Activated naive CD8-positive, alpha-beta T cell (primary cell): ENCODE results near the gene NTS.

ENCODE experiments used
- H3K27ac Mint-ChIP-seq: one replicate; pipeline ENCODE4 v1.8.0; 2021; ENCODE audit warnings: mixed read lengths
- H3K27me3 Mint-ChIP-seq: one replicate; pipeline ENCODE4 v1.8.0; 2021; ENCODE audit warnings: mixed read lengths
- H3K36me3 Mint-ChIP-seq: one replicate; pipeline ENCODE4 v1.8.0; 2021; ENCODE audit warnings: mixed read lengths
- H3K4me1 Mint-ChIP-seq: one replicate; pipeline ENCODE4 v1.8.0; 2021; ENCODE audit warnings: low read depth, mixed read lengths
- H3K4me3 Mint-ChIP-seq: one replicate; pipeline ENCODE4 v1.8.0; 2021; ENCODE audit warnings: mild to moderate bottlenecking, mixed read lengths
- H3K9me3 Mint-ChIP-seq: one replicate; pipeline ENCODE4 v1.8.0; 2021; ENCODE audit warnings: low read depth, mixed read lengths

NTS gene

DNA sequence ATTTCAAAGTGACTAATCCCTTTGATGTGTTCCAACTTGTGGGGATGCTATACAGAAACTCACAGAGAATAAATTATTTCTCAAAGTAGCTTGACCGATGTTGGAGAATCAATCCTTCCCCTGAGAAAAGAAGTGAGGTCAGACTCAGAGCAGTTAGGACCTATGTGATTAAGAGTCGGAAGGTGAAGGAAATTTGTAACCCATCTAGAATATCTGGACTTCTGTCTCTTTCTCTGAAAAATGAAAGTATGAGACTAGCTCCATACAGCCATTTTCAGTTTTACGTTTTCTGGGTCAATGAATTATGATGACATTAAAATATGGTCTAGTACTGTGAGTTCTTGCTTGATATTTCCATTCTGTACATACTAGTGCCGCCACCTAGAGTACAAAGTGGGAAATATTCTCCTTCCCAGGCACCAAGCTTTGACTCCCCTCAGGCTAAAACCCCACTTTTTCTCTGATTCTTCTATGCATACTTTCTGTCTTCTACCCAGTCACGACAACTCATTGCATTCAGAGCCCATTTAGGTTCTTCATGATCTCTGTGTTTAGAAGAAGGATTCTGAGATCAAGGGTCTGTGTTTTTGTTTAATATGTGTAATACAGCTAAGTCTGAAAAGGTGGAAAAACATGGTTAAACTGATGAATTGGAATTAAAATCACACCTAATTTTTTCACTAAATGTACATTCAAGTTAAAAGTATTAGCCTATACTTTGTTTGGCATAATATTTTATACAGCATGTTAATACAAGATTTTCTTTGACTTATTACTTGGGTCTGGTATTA, 6.9 kb upstream of the NTS start:
- H3K36me3 Mint-ChIP-seq: no peaks in the 10 kb centered on the region
- no peak overlapping the region for H3K4me3 Mint-ChIP-seq
- no peaks in the 10 kb centered on the region for H3K9me3 Mint-ChIP-seq
- no peaks in the 10 kb centered on the region for H3K4me1 Mint-ChIP-seq
- H3K27ac Mint-ChIP-seq: no peak overlapping the region
- H3K27me3 Mint-ChIP-seq: no peaks in the 10 kb centered on the region

DNA sequence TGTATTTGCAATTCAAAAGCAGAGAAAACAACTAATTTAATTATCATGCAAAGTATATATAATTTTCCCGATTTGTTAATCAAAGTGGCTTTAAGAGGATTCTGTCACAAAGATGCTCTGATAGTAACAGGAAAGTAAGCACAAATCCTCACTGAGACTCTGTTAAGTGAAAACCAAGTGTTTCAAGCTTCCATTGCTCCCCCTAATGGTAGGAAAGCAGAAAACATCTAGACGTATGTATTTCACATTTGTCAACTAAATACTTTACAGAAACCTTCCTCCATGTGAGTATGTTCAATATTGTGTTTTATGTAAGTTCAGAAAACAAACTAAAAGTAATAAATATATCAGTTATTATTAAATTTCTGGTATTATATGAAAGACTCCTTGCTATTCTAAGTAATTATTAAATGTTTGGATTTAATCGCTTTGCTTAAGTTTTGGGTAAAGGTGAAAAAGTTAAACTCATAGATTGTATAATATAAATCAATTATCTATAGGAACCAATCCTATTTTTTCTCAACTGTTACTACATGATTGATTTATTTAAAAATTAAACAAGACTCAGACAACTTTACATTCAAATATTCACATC, 1.5 kb upstream of the NTS start:
- no peaks in the 10 kb centered on the region for H3K9me3 Mint-ChIP-seq
- H3K4me3 Mint-ChIP-seq: no peak overlapping the region
- no peak overlapping the region for H3K27ac Mint-ChIP-seq
- H3K36me3 Mint-ChIP-seq: no peaks in the 10 kb centered on the region
- H3K27me3 Mint-ChIP-seq: no peaks in the 10 kb centered on the region
- no peaks in the 10 kb centered on the region for H3K4me1 Mint-ChIP-seq

DNA sequence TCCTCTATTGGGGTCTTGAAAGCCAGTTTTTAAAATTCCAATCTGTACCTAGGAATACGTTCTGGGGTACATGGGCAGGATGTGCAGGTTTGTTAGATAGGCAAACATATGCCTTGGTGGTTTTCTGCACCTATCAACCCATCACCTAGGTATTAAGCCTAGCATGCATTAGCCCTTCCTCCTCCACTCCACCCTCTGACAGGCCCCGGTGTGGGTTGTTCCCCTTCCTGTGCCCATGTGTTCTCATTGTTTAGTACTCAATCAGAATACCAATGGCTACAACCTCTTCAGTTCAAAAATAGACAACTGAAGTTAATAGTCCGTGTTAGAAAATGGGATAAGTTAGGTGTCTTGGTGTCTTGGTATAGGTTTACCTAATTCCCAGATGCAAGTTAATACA, 3.4 kb downstream of the NTS start:
- H3K27me3 Mint-ChIP-seq: no peaks in the 10 kb centered on the region
- H3K4me1 Mint-ChIP-seq: no peaks in the 10 kb centered on the region
- no peak overlapping the region for H3K27ac Mint-ChIP-seq
- no peak overlapping the region for H3K4me3 Mint-ChIP-seq
- H3K36me3 Mint-ChIP-seq: no peaks in the 10 kb centered on the region
- no peaks in the 10 kb centered on the region for H3K9me3 Mint-ChIP-seq

DNA sequence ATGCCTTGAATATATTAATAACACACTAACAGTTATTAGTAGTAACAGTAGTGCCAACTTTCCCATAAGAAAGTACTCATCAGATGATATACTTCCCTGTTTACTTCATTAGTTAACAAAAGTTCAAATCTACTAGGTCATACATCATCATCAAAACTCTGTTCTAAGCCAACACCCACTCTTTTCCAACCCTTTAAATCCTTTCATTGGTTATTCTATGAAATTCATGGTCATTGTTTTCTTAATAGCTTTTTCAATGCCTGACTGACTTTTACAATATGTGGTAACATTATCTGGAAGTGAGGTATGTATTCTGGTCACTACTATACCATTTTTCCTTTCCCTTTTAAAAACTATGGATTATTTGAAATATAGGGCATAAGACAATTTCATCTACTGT, 9.7 kb downstream of the NTS start:
- Mint-ChIP-seq H3K27ac (no peak overlapping the region), H3K27me3 (no peaks in the 10 kb centered on the region), H3K4me3 (no peak overlapping the region), H3K4me1 (no peaks in the 10 kb centered on the region), H3K36me3 (no peaks in the 10 kb centered on the region), H3K9me3 (no peaks in the 10 kb centered on the region)

DNA sequence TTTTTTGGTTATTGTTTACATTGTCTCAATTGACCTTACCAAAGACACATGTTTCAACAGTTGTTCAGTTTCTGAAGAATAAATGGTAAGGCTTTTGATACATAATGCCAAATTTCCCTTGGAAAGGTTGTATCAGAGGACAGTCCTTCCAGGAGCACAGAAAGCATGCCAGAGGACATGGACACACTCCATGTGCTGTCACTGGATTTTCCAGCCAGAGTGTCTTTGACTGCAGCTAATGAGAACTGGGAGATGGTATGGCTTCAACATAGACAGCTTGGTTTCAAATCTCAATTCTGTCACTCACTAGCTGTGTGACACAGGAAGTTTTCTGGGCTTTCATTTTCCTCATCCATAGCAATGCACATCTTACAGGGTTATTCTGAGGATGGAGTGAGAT, 20.6 kb downstream of the NTS start:
- H3K4me1 Mint-ChIP-seq: no peaks in the 10 kb centered on the region
- peaks cover 2% of the 10 kb centered on the region for H3K27me3 Mint-ChIP-seq
- H3K36me3 Mint-ChIP-seq: no peaks in the 10 kb centered on the region
- no peaks in the 10 kb centered on the region for H3K9me3 Mint-ChIP-seq
- no peak overlapping the region for H3K4me3 Mint-ChIP-seq
- no peak overlapping the region for H3K27ac Mint-ChIP-seq

DNA sequence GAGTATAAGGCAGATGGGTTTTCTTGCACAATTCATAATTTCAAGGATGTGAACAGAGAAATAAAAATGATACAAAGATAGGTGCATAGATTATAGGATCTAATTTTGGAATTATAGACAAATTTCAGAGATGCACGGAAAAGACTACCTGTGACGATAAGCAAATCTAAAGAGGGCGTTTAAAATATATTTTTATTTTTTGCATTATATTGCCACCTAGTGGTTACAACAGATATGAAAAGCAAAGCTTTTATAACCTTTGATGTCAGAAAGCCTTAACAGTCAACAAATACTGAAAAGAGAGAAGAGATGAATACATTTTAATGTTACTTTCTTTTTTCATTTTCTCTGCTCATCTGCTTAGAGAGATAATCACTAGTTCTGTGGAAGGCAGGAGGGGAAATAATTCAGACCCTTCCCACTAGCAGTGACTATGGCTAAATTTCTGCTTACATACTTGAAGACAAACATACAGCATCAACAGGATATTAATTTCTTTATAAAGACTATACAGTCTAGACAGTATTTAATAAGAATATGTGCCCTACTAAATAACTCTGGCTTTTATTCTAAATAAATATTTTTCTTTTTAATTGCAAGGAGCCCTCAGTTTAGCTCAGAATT, 46.3 kb downstream of the NTS start:
- H3K9me3 Mint-ChIP-seq: no peaks in the 10 kb centered on the region
- H3K27me3 Mint-ChIP-seq: no peaks in the 10 kb centered on the region
- no peaks in the 10 kb centered on the region for H3K4me1 Mint-ChIP-seq
- H3K36me3 Mint-ChIP-seq: no peaks in the 10 kb centered on the region
- no peak overlapping the region for H3K27ac Mint-ChIP-seq
- no peak overlapping the region for H3K4me3 Mint-ChIP-seq

DNA sequence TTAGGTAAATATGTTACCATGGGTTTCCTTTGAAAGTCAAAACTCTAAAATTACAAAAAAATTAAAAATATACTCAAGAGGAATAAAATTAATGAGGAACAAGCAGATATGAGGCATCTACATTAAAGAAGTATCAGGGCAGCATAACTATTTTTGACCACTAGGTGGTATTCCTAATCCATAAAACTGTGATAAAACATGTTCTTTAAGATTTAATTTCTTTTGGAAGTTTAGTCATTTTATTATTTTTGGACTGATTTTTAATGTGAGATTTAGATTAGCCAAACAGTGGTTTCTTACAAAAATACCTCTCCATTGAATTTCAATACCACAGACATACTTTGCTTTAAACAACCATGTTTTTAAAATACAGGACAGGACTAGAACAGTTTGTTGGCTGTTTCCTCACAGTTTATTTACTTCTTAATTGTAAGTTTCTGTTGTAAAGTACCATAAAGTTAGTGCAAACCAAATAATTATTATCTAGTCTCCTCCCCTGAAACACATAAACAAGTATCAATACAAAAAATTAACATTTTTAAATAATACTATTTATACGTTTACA, 49.8 kb downstream of the NTS start:
- H3K27ac Mint-ChIP-seq: no peak overlapping the region
- H3K9me3 Mint-ChIP-seq: no peaks in the 10 kb centered on the region
- no peaks in the 10 kb centered on the region for H3K27me3 Mint-ChIP-seq
- H3K36me3 Mint-ChIP-seq: no peaks in the 10 kb centered on the region
- no peak overlapping the region for H3K4me3 Mint-ChIP-seq
- H3K4me1 Mint-ChIP-seq: no peaks in the 10 kb centered on the region

DNA sequence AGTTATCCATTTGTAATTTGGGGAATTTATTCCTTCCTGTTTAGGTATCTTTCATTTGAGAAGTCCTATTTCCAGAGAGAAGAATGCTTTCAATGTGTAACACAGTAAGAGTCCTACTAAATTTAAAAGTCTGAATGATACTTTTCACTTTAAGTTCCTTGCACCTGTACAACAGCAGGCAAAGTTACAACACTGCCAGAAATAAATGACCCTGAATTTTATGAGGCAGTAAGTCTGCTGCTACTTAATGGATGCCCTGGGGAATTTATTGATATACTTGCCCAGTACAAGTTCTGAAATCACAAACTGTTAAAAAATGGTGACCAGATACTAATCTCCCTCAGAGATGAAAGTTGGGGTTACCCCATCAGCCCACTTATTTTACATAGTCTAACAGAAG, 53.1 kb downstream of the NTS start:
- no peaks in the 10 kb centered on the region for H3K4me1 Mint-ChIP-seq
- no peak overlapping the region for H3K27ac Mint-ChIP-seq
- H3K27me3 Mint-ChIP-seq: no peaks in the 10 kb centered on the region
- H3K36me3 Mint-ChIP-seq: no peaks in the 10 kb centered on the region
- H3K9me3 Mint-ChIP-seq: no peaks in the 10 kb centered on the region
- no peak overlapping the region for H3K4me3 Mint-ChIP-seq
